GM23248 (cell line): ENCODE data around the gene TSEN2.

Source experiments
- EZH2 ChIP-seq: fragments of 200-600 bp; sonication (generic); IDR thresholded peaks from 2 replicates; pipeline ENCODE4 v1.6.1; 2018; ENCODE audit warnings: antibody characterized with exemption, mild to moderate bottlenecking; ENCODE audit not compliant: insufficient read depth, poor library complexity, severe bottlenecking
- EZH2phosphoT487 ChIP-seq: fragments of 200-600 bp; sonication (generic); IDR thresholded peaks from 2 replicates; pipeline ENCODE4 v1.6.1; 2018; ENCODE audit warnings: antibody characterized with exemption, moderate library complexity, mild to moderate bottlenecking, low read depth; ENCODE audit not compliant: insufficient read depth

GRCh38 chr3:12446298-12446697, 38.0 kb upstream of the TSEN2 start:
- TF ChIP-seq EZH2phosphoT487 (no peak), EZH2 (no peak)
